Liver (tissue), 9 donors: Measurements from ENCODE around the gene EIF2S3. TPM values are rescaled to one million over a fixed set of nuclear protein-coding genes. Genes with fewer than 3 reads are reported as not detected.

ENCODE experiments used
- DNase-seq: peaks from one replicate; pipeline ENCODE4 v3.0.0-alpha.2; 2017; ENCODE audit warnings: low spot score
- H3K27ac ChIP-seq, 2 donors: one replicate each; pipeline ENCODE4 v1.7.0; 2013; ENCODE audit warnings: inconsistent platforms in 2 of 2, low read length in 2 of 2, control low read depth in 1 of 2, low read depth in 1 of 2, mild to moderate bottlenecking in 1 of 2
- H3K27me3 ChIP-seq, 4 donors: one replicate each; pipeline versions ENCODE4 v1.6.1 to v1.7.0; 2013; ENCODE audit warnings: low read length in 3 of 4, inconsistent platforms in 1 of 4, mild to moderate bottlenecking in 1 of 4, moderate library complexity in 1 of 4; ENCODE audit not compliant: control insufficient read depth in 4 of 4, insufficient read depth in 4 of 4
- H3K36me3 ChIP-seq, 4 donors: one replicate each; pipeline versions ENCODE4 v1.6.1 to v1.7.0; 2013; ENCODE audit warnings: low read length in 3 of 4, mild to moderate bottlenecking in 3 of 4, low read depth in 1 of 4, moderate library complexity in 1 of 4; ENCODE audit not compliant: control insufficient read depth in 4 of 4, insufficient read depth in 3 of 4
- H3K4me1 ChIP-seq, 4 donors: one replicate each; pipeline versions ENCODE4 v1.6.1 to v1.7.0; 2013; ENCODE audit warnings: low read length in 3 of 4, mild to moderate bottlenecking in 3 of 4, moderate library complexity in 1 of 4; ENCODE audit not compliant: control insufficient read depth in 4 of 4, insufficient read depth in 4 of 4
- H3K4me3 ChIP-seq, 3 donors: one replicate each; pipeline versions ENCODE4 v1.6.1 to v1.7.0; 2013; ENCODE audit warnings: low read length in 3 of 3, control low read depth in 1 of 3, low read depth in 1 of 3, mild to moderate bottlenecking in 1 of 3
- H3K9ac ChIP-seq, 2 donors: one replicate each; pipeline ENCODE4 v1.7.0; 2013; ENCODE audit warnings: low read length in 2 of 2, mild to moderate bottlenecking in 2 of 2, moderate library complexity in 2 of 2, control low read depth in 1 of 2, low read depth in 1 of 2
- H3K9me3 ChIP-seq, 4 donors: one replicate each; pipeline versions ENCODE4 v1.6.1 to v1.7.0; 2013; ENCODE audit warnings: low read length in 3 of 4; ENCODE audit not compliant: control insufficient read depth in 4 of 4
- EGR1 ChIP-seq, 2 donors: IDR thresholded peaks; 2 replicates each; pipeline ENCODE4 v1.6.1; 2016 to 2018; ENCODE audit warnings: antibody characterized with exemption in 2 of 2, low read depth in 2 of 2
- FOXA1 ChIP-seq: IDR thresholded peaks from 2 replicates; pipeline ENCODE4 v1.6.1; 2016; ENCODE audit warnings: antibody characterized with exemption
- FOXA2 ChIP-seq: IDR thresholded peaks from 2 replicates; pipeline ENCODE4 v1.6.1; 2016; ENCODE audit warnings: antibody characterized with exemption
- GABPA ChIP-seq, 2 donors: IDR thresholded peaks in 1 of 2; conservative IDR thresholded peaks in 1 of 2; 2 replicates each; pipeline ENCODE4 v1.6.1; 2016; ENCODE audit warnings: antibody characterized with exemption in 2 of 2, mild to moderate bottlenecking in 1 of 2, moderate library complexity in 1 of 2
- HNF4A ChIP-seq, 2 donors: conservative IDR thresholded peaks; 2 replicates each; pipeline ENCODE4 v1.6.1; 2016; ENCODE audit warnings: antibody characterized with exemption in 2 of 2, mild to moderate bottlenecking in 2 of 2
- HNF4G ChIP-seq: IDR thresholded peaks from 2 replicates; pipeline ENCODE4 v1.6.1; 2016; ENCODE audit warnings: antibody characterized with exemption
- JUND ChIP-seq, 2 donors: IDR thresholded peaks; 2 replicates each; pipeline ENCODE4 v1.6.1; 2016; ENCODE audit warnings: antibody characterized with exemption in 2 of 2
- REST ChIP-seq: IDR thresholded peaks from 2 replicates; pipeline ENCODE4 v1.6.1; 2016; ENCODE audit warnings: antibody characterized with exemption, mild to moderate bottlenecking
- RXRA ChIP-seq, 2 donors: IDR thresholded peaks; 2 replicates each; pipeline ENCODE4 v1.6.1; 2017 to 2018; ENCODE audit warnings: antibody characterized with exemption in 2 of 2, mild to moderate bottlenecking in 1 of 2
- SP1 ChIP-seq: IDR thresholded peaks from 2 replicates; pipeline ENCODE4 v1.6.1; 2018; ENCODE audit warnings: antibody characterized with exemption, mild to moderate bottlenecking
- YY1 ChIP-seq: IDR thresholded peaks from 2 replicates; pipeline ENCODE4 v1.6.1; 2016; ENCODE audit warnings: antibody characterized with exemption, mild to moderate bottlenecking
- WGBS: extraction: QIAGEN DNeasy Blood & Tissue Kit; methylation state at CpG from one replicate; pipeline ENCODE4 v1.1.7; 2013; 5-methylcytosine and 5-hydroxymethylcytosine counted together
- polyA plus RNA-seq, 2 donors: library from polyadenylated mRNA; stranded (reverse) in 1 of 2; unstranded in 1 of 2; fragments of 200-250 nt in 1 of 2; fragments of >200 nt in 1 of 2; fragmentation: Nextera tagmentation in 1 of 2; extraction: Ambion mirVana in 1 of 2; gene quantifications; one replicate each; pipeline versions ENCODE4 v1.2.1 to v1.2.3, GENCODE V29; 2013 to 2015
- total RNA-seq, 2 donors: library from RNA; depleted of rRNA; stranded (reverse); fragments of >200 nt; gene quantifications; one replicate each; pipeline ENCODE4 v1.2.3, GENCODE V29; 2014
- TF ChIP-seq, protein P1 (sequence below): IDR thresholded peaks from 2 replicates; pipeline ENCODE4 v1.6.1; 2016; ENCODE audit warnings: antibody characterized with exemption
- TF ChIP-seq, protein P2 (sequence below): IDR thresholded peaks from 2 replicates; pipeline ENCODE4 v1.6.1; 2016; ENCODE audit warnings: antibody characterized with exemption
- donor health status: healthy.
- donor health status: healthy.
- donor health status: healthy.
- donor health status: healthy.
- donor health status: healthy.

EIF2S3 gene
- total and polyA plus RNA-seq, 4 donors, result 24.9 to 98.0 (median 47.4) TPM

DNA sequence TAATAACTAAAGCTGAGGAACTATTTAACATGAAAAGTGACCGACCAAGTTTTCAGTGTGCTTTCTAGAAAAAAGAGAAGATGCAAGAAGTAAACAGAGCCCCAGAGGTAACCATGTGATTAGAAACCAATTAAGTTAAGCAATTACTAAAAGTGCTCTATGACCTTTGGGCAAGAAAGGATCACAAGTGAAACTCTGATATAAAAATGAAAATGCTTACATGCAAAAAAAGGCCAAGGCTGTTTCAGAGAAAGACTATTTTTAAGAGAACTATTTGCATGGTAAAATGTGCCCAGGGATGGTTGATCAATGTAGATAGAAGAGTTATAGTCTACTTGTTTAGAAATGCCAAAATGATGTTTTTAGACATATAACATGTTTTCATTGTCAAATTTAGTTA lies 49.7 kb upstream of the EIF2S3 start:
- Histone ChIP-seq H3K36me3 (peaks cover 0 to 6% (median 1%) of the 10 kb centered on the region in 4 donors), H3K27me3 (no peaks in the 10 kb centered on the region), H3K9ac (no peak overlapping the region), H3K9me3 (no peaks in the 10 kb centered on the region), H3K4me3 (no peak overlapping the region), H3K27ac (no peak overlapping the region), H3K4me1 (peaks cover 0 to 5% (median under 1%) of the 10 kb centered on the region in 4 donors)
- WGBS, result 52% methylated on average over 1 of the region's 1 CpG
- peak in 1 of 2 donors; percentile 16 for TF ChIP-seq HNF4A (conservative IDR thresholded peaks at IDR 0.05)
- TF ChIP-seq, protein P1, sequence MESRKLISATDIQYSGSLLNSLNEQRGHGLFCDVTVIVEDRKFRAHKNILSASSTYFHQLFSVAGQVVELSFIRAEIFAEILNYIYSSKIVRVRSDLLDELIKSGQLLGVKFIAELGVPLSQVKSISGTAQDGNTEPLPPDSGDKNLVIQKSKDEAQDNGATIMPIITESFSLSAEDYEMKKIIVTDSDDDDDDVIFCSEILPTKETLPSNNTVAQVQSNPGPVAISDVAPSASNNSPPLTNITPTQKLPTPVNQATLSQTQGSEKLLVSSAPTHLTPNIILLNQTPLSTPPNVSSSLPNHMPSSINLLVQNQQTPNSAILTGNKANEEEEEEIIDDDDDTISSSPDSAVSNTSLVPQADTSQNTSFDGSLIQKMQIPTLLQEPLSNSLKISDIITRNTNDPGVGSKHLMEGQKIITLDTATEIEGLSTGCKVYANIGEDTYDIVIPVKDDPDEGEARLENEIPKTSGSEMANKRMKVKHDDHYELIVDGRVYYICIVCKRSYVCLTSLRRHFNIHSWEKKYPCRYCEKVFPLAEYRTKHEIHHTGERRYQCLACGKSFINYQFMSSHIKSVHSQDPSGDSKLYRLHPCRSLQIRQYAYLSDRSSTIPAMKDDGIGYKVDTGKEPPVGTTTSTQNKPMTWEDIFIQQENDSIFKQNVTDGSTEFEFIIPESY, result no peak
- no peak for DNase-seq

- Histone ChIP-seq H3K9ac (no peak overlapping the region), H3K4me1 (peaks cover 0 to 5% (median under 1%) of the 10 kb centered on the region in 4 donors), H3K36me3 (peaks cover 0 to 6% (median 1%) of the 10 kb centered on the region in 4 donors), H3K27me3 (peaks cover 0 to 3% (median 0%) of the 10 kb centered on the region in 4 donors), H3K4me3 (no peak overlapping the region), H3K27ac (no peak overlapping the region), H3K9me3 (no peaks in the 10 kb centered on the region)
- TF ChIP-seq RXRA (IDR thresholded peaks at IDR 0.05), result no peak
- TF ChIP-seq REST, result no peak
- TF ChIP-seq HNF4A (conservative IDR thresholded peaks at IDR 0.05), result no peak
- no peak for TF ChIP-seq YY1
- TF ChIP-seq SP1, result no peak
- no peak for TF ChIP-seq EGR1 (IDR thresholded peaks at IDR 0.05; ENCODE audit: low read depth in 2 of 2)
- no peak for TF ChIP-seq GABPA (IDR thresholded peaks at IDR 0.05 in 1 of 2, conservative IDR thresholded peaks at IDR 0.05 in 1 of 2)
- TF ChIP-seq FOXA2, result no peak
- TF ChIP-seq JUND (IDR thresholded peaks at IDR 0.05), result no peak
- no peak for TF ChIP-seq FOXA1
- 96% methylated on average over 9 of the region's 9 CpGs for WGBS
- DNase-seq, result no peak
Measured at GRCh38 chrX:24005867-24006266, 48.9 kb upstream of the EIF2S3 start.

DNA sequence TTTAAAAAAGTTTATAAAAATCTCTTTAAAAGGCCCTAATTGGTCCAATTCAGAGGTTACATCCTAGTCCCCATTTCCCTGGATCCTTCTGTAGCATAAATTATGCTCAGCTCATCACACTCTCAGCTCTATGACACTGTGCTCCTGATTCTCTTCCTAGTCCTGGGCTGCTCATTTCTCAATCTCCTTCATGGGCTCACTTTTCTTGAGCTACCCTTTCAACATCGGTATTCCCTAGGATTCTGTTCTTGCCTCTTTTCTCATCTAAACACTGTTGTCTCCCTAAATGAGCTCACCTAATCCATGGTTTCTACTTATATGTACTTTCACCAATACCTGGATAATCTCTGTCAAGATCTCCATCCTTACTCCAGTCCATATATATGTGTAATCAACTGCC lies 42.5 kb upstream of the EIF2S3 start:
- H3K36me3 ChIP-seq, result no peaks in the 10 kb centered on the region
- no peak for DNase-seq

More for the DNA sequence above, 42.5 kb upstream of the EIF2S3 start:
- Histone ChIP-seq H3K4me3 (no peak overlapping the region), H3K9ac (no peak overlapping the region), H3K27ac (no peak overlapping the region), H3K27me3 (peaks cover 0 to 4% (median 0%) of the 10 kb centered on the region in 4 donors), H3K9me3 (no peaks in the 10 kb centered on the region), H3K4me1 (peaks cover 0 to 6% (median 3%) of the 10 kb centered on the region in 4 donors)
- no peak for TF ChIP-seq FOXA2
- no peak for TF ChIP-seq HNF4G
- TF ChIP-seq GABPA (IDR thresholded peaks at IDR 0.05 in 1 of 2, conservative IDR thresholded peaks at IDR 0.05 in 1 of 2), result no peak
- TF ChIP-seq, protein P2, sequence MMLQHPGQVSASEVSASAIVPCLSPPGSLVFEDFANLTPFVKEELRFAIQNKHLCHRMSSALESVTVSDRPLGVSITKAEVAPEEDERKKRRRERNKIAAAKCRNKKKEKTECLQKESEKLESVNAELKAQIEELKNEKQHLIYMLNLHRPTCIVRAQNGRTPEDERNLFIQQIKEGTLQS, result no peak
- no peak for TF ChIP-seq JUND (IDR thresholded peaks at IDR 0.05)
- WGBS, result 98% methylated on average over 1 of the region's 1 CpG
